SU-DHL-6 (cell line): ENCODE results near the gene GJA4.

Experiments used
- CTCF ChIP-seq: fragments of 200-600 bp; sonication (generic); IDR thresholded peaks from one replicate; pipeline ENCODE4 v1.5.1; 2017; ENCODE audit warnings: antibody characterized with exemption, mild to moderate bottlenecking, low read length, moderate library complexity; ENCODE audit not compliant: insufficient read depth, poor library complexity, severe bottlenecking
- EZH2phosphoT487 ChIP-seq: fragments of 200-600 bp; sonication (generic), shearing (Covaris generic); conservative IDR thresholded peaks from 2 replicates; pipeline ENCODE4 v1.6.1; 2018; ENCODE audit warnings: mild to moderate bottlenecking, antibody characterized with exemption, low read length, moderate library complexity, mixed read lengths

- TF ChIP-seq CTCF = no peak
- TF ChIP-seq EZH2phosphoT487 = no peak
These were observed 36.5 kb downstream of the GJA4 start for GRCh38 chr1:34829250-34829649.
